Gastroesophageal sphincter (tissue), 4 donors: ENCODE data around the gene CAPS. TPM values are rescaled to one million over a fixed set of nuclear protein-coding genes. Genes with fewer than 3 reads are reported as not detected.
A peak's percentile ranks its signal among the peaks of the same experiment; 100 is the strongest.

Experiments
- ATAC-seq: fragments of 150-250 bp; one replicate; pipeline ENCODE4 v1.9.1; 2016; ENCODE audit warnings: mild to moderate bottlenecking, moderate library complexity
- H3K27ac ChIP-seq, 4 donors: fragments of 200-600 bp; sonication (generic) in 3 of 4; 1 replicate in 3 of 4; 2 replicates in 1 of 4; pipeline ENCODE4 v1.5.1; 2016 to 2019
- H3K27me3 ChIP-seq: fragments of 200-600 bp; sonication (generic); one replicate; pipeline ENCODE4 v1.5.1; 2019
- H3K36me3 ChIP-seq, 2 donors: fragments of 200-600 bp; sonication (generic); one replicate each; pipeline ENCODE4 v1.5.1; 2019; ENCODE audit warnings: control low read depth in 1 of 2
- H3K4me1 ChIP-seq, 3 donors: fragments of 200-600 bp; sonication (generic); 1 replicate in 2 of 3; 2 replicates in 1 of 3; pipeline ENCODE4 v1.5.1; 2016 to 2019; ENCODE audit warnings: control low read depth in 2 of 3
- H3K4me3 ChIP-seq, 2 donors: fragments of 200-600 bp; sonication (generic); one replicate each; pipeline ENCODE4 v1.5.1; 2019; ENCODE audit warnings: mild to moderate bottlenecking in 1 of 2, moderate library complexity in 1 of 2
- H3K9me3 ChIP-seq, 3 donors: fragments of 200-600 bp; sonication (generic); one replicate each; pipeline ENCODE4 v1.5.1; 2017 to 2019; ENCODE audit warnings: control low read depth in 2 of 3
- EP300 ChIP-seq: sonication (generic); formaldehyde crosslinking; IDR thresholded peaks from one replicate; pipeline ENCODE4 v1.6.1; 2017; ENCODE audit warnings: antibody characterized with exemption, mild to moderate bottlenecking
- POLR2A ChIP-seq, 2 donors: fragments of 450-650 bp; IDR thresholded peaks; one replicate each; pipeline ENCODE4 v1.6.1; 2017; ENCODE audit warnings: antibody characterized with exemption in 2 of 2, mild to moderate bottlenecking in 2 of 2, moderate library complexity in 1 of 2
- POLR2AphosphoS5 ChIP-seq: sonication (generic); formaldehyde crosslinking; IDR thresholded peaks from one replicate; pipeline ENCODE4 v1.6.1; 2017; ENCODE audit warnings: antibody characterized with exemption
- WGBS, 2 donors: methylation state at CpG; one replicate each; pipeline ENCODE4 v1.1.5; 2018; ENCODE audit warnings: low coverage in 1 of 2; 5-methylcytosine and 5-hydroxymethylcytosine counted together
- total RNA-seq, 4 donors: library from RNA; depleted of rRNA; stranded (reverse); fragments of >200 nt; gene quantifications; one replicate each; pipeline ENCODE4 v1.1.0, GENCODE V29; 2016
- TF ChIP-seq, protein P1 (sequence below), 4 experiments: fragments of 200-600 bp in 2 of 4; fragments of 450-650 bp in 2 of 4; sonication (generic) in 1 of 4; IDR thresholded peaks; one replicate each; pipeline ENCODE4 v1.5.1; 2017 to 2019; ENCODE audit warnings: antibody characterized with exemption in 4 of 4, mild to moderate bottlenecking in 2 of 4, moderate library complexity in 2 of 4

The CAPS gene
- total RNA-seq, 4 donors from 2014 or later: 10.0 to 19.6 (median 15.2) TPM

DNA sequence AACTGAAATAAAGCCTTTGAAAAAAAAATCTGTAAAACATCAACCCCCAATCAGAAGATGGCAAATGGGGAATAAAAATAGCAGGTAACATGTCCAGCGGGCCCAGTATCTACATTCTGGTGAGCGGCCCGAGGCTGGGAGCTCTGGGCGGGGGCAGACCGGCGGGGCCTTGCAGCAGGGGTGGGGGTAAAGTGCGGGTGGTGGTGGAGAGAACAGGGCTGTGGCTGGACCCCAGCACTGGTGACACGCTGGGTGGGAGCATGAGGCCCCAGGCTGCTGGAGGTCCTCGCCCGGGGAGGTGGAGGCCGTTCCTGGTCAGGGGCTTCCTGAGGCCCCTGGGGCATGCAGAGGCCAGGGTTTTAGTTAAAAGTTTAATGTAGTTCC, 1.7 kb downstream of the CAPS start:
- Histone ChIP-seq H3K27ac (peak overlapping the region in 3 of 4 donors; percentile 70 to 81 (median 72)), H3K4me1 (peaks cover 0 to 37% (median 21%) of the 10 kb centered on the region in 3 donors), H3K9me3 (no peaks in the 10 kb centered on the region), H3K36me3 (peaks cover 0 to 73% of the 10 kb centered on the region in 2 donors), H3K4me3 (no peak overlapping the region), H3K27me3 (no peaks in the 10 kb centered on the region)
- 60 to 93% methylated on average over 1 to 3 of the region's 11 CpGs for WGBS, 2 donors
- ATAC-seq: no peak
- TF ChIP-seq POLR2AphosphoS5 (no peak), POLR2A (IDR thresholded peaks at IDR 0.05) (no peak), EP300 (no peak)
- TF ChIP-seq, protein P1, sequence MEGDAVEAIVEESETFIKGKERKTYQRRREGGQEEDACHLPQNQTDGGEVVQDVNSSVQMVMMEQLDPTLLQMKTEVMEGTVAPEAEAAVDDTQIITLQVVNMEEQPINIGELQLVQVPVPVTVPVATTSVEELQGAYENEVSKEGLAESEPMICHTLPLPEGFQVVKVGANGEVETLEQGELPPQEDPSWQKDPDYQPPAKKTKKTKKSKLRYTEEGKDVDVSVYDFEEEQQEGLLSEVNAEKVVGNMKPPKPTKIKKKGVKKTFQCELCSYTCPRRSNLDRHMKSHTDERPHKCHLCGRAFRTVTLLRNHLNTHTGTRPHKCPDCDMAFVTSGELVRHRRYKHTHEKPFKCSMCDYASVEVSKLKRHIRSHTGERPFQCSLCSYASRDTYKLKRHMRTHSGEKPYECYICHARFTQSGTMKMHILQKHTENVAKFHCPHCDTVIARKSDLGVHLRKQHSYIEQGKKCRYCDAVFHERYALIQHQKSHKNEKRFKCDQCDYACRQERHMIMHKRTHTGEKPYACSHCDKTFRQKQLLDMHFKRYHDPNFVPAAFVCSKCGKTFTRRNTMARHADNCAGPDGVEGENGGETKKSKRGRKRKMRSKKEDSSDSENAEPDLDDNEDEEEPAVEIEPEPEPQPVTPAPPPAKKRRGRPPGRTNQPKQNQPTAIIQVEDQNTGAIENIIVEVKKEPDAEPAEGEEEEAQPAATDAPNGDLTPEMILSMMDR (IDR thresholded peaks at IDR 0.05): no peak

DNA sequence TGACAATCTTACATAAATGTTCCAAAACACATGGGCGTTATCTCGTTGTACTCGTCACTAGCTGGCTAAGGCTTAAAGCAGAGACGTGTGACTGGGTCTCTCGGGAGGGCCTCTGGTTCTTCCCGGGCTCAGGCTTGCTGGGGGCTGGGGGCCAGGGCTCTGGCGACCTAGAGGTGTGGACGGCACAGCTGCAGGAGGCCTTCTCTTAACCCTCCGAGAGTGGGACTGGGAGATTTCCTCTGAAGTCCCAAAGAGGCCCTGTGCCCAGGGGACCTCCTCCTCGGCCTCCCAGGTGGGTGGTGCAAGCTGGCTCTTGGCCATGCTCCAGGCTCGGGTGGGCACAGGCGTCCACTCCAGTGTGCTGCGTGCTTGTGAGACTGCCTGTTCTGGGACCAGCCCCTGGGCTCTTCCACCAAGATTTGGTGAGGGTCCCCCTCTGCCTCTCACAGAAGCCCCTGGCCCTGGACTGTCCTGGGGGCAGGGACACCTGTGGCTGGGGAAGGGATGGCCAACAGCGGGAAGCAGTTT, 2.2 kb downstream of the CAPS start:
- H3K36me3 ChIP-seq: peaks cover 0 to 73% of the 10 kb centered on the region in 2 donors
- peak overlapping the region in 3 of 4 donors; percentile 36 to 72 (median 70) for H3K27ac ChIP-seq
- peak; percentile 57 for ATAC-seq
- H3K4me1 ChIP-seq: peaks cover 0 to 34% (median 21%) of the 10 kb centered on the region in 3 donors
- H3K27me3 ChIP-seq: no peaks in the 10 kb centered on the region
- H3K9me3 ChIP-seq: no peaks in the 10 kb centered on the region
- no peak overlapping the region for H3K4me3 ChIP-seq
- TF ChIP-seq POLR2A (IDR thresholded peaks at IDR 0.05): no peak
- no peak for TF ChIP-seq EP300
- TF ChIP-seq, protein P1 (IDR thresholded peaks at IDR 0.05): no peak
- TF ChIP-seq POLR2AphosphoS5: no peak
- no CpG with 5 or more reads among the region's 14 CpGs for WGBS, 2 donors

GRCh38 chr19:5917431-5918107, 3.5 kb downstream of the CAPS start:
- ATAC-seq: no peak
- TF ChIP-seq EP300 (no peak), POLR2A (IDR thresholded peaks at IDR 0.05) (no peak), POLR2AphosphoS5 (no peak)
- TF ChIP-seq, protein P1 (IDR thresholded peaks at IDR 0.05): no peak
- Histone ChIP-seq H3K4me3 (no peak overlapping the region), H3K9me3 (no peaks in the 10 kb centered on the region), H3K27me3 (no peaks in the 10 kb centered on the region), H3K4me1 (peaks cover 0 to 34% (median 21%) of the 10 kb centered on the region in 3 donors), H3K36me3 (peaks cover 0 to 84% of the 10 kb centered on the region in 2 donors), H3K27ac (no peak overlapping the region)
- WGBS, 2 donors: no CpG with 5 or more reads among the region's 36 CpGs

DNA sequence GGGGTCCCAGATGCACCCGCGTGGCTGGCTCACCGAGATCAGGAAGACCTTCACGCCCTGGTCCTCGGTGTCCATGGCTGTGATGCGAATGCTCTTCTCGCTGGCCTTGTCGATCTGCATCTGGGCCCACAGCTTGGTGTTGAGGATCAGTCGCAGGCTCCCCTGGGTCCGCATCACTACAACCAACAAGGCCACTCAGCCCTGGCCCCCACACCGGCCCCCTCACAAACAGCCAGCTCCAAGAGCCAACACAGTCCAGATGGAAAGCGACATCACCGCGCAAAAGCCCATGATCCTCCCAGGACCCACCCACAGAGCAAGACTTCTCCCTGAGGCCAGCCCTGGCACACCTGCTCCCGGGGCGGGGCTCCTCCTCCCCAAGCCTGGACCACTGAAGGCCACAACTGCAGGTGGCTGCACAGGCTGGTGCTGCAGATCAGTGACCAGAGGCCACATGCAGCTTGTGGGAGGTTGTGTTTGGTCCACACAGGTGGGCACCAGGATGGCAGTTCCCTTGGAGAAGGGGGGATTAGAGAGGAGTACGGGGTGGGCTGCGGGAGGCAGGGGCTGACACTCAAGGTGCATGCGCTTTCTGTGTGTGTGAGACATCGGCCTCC, 4.5 kb downstream of the CAPS start:
- Histone ChIP-seq H3K27ac (no peak overlapping the region), H3K36me3 (peaks cover 0 to 90% of the 10 kb centered on the region in 2 donors), H3K4me3 (no peak overlapping the region), H3K9me3 (no peaks in the 10 kb centered on the region), H3K4me1 (peaks cover 0 to 31% (median 21%) of the 10 kb centered on the region in 3 donors), H3K27me3 (no peaks in the 10 kb centered on the region)
- ATAC-seq: no peak
- no CpG with 5 or more reads among the region's 20 CpGs for WGBS, 2 donors
- TF ChIP-seq POLR2A (IDR thresholded peaks at IDR 0.05) (no peak), EP300 (no peak), POLR2AphosphoS5 (no peak)
- TF ChIP-seq, protein P1 (IDR thresholded peaks at IDR 0.05): no peak
